ENCODE results near the gene CATSPER3. TPM values are rescaled to one million over a fixed set of nuclear protein-coding genes. Genes with fewer than 3 reads are reported as not detected.

CATSPER3 gene
- total RNA-seq, 1 experiment from 2014 or later = 0.40 TPM

DNA sequence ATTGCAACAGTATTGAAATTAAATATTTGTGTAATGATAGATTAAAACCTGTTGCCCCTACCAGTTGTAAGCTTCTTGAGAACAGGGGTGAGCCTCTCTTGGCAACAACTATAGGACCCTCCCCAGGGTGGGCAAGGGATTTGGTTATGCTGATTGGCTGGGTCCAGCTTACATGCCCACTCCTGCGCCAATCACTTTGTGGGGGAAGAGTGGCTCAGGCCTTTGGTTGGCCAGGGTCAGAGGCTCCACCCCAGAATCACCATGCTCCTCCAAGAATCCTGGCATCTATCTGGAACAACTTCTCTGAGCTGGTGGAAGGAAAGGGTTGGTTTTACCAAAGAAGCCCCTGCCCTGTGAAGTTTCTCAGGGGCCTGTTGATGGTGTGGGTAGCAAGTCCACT lies 74.9 kb downstream of the CATSPER3 start:
- intact Hi-C loops (cut with micrococcal nuclease) = no loop called here
- Histone ChIP-seq H3K4me2 (ENCODE audit: low read length) (no peak overlapping the region), H3K79me2 (ENCODE audit: low read length) (no peaks in the 10 kb centered on the region), H3K27me3 (ENCODE audit: low read length) (no peaks in the 10 kb centered on the region), H3F3A (ENCODE audit: low read length, unreplicated experiment) (no peaks in the 10 kb centered on the region), H3K9me3 (ENCODE audit: low read length) (no peaks in the 10 kb centered on the region), H3K36me3 (ENCODE audit: low read depth, low read length) (no peaks in the 10 kb centered on the region), H2AFZ (ENCODE audit: low read length) (no peak overlapping the region), H3K27ac (ENCODE audit: low read length) (no peak overlapping the region), H3K9me2 (replicated peaks; ENCODE audit: low read length) (no peaks in the 10 kb centered on the region), H3K9ac (ENCODE audit: low read length) (no peak overlapping the region), H3K4me3 (ENCODE audit: low read length) (no peak overlapping the region), H3K4me1 (ENCODE audit: insufficient read depth, low read length) (no peaks in the 10 kb centered on the region), H4K20me1 (ENCODE audit: low read length) (no peaks in the 10 kb centered on the region)
- BruUV-seq (replicated peaks) = no TSS peak
- CTCF ChIA-PET = no interaction called here
- DNase-seq = no peak
- POLR2A ChIA-PET (ENCODE audit: unreplicated experiment) = no interaction called here
- TF ChIP-seq CTCF (conservative IDR thresholded peaks at IDR 0.05; ENCODE audit: low read depth, low read length) = no peak
- no peak for TF ChIP-seq EZH2 (IDR thresholded peaks at IDR 0.05; ENCODE audit: low read length, unreplicated experiment)
- no peak for TF ChIP-seq EZH2phosphoT487 (IDR thresholded peaks at IDR 0.05; ENCODE audit: borderline replicate concordance, low read length)
- ATAC-seq = no peak

GRCh38 chr5:135045488-135045887 lies 77.8 kb downstream of the CATSPER3 start:
- BruUV-seq (replicated peaks) = no TSS peak
- H3K4me1 ChIP-seq (ENCODE audit: insufficient read depth, low read length) = no peaks in the 10 kb centered on the region
- H3K9me2 ChIP-seq (replicated peaks; ENCODE audit: low read length) = no peaks in the 10 kb centered on the region
- POLR2A ChIA-PET (ENCODE audit: unreplicated experiment) = no interaction called here
- H3K4me2 ChIP-seq (ENCODE audit: low read length) = no peak overlapping the region
- intact Hi-C loops (cut with micrococcal nuclease) = no loop called here
- TF ChIP-seq EZH2 (IDR thresholded peaks at IDR 0.05; ENCODE audit: low read length, unreplicated experiment) = no peak
- no peak for TF ChIP-seq CTCF (conservative IDR thresholded peaks at IDR 0.05; ENCODE audit: low read depth, low read length)
- TF ChIP-seq EZH2phosphoT487 (IDR thresholded peaks at IDR 0.05; ENCODE audit: borderline replicate concordance, low read length) = no peak
- H3K36me3 ChIP-seq (ENCODE audit: low read depth, low read length) = no peaks in the 10 kb centered on the region
- H3K9ac ChIP-seq (ENCODE audit: low read length) = no peak overlapping the region
- DNase-seq (no peak), ATAC-seq (no peak)
- H3F3A ChIP-seq (ENCODE audit: low read length, unreplicated experiment) = no peaks in the 10 kb centered on the region
- H3K27ac ChIP-seq (ENCODE audit: low read length) = no peak overlapping the region
- H4K20me1 ChIP-seq (ENCODE audit: low read length) = no peaks in the 10 kb centered on the region
- H3K79me2 ChIP-seq (ENCODE audit: low read length) = no peaks in the 10 kb centered on the region
- no peaks in the 10 kb centered on the region for H3K27me3 ChIP-seq (ENCODE audit: low read length)
- CTCF ChIA-PET = no interaction called here
- no peak overlapping the region for H3K4me3 ChIP-seq (ENCODE audit: low read length)
- no peaks in the 10 kb centered on the region for H3K9me3 ChIP-seq (ENCODE audit: low read length)
- H2AFZ ChIP-seq (ENCODE audit: low read length) = no peak overlapping the region

DNA sequence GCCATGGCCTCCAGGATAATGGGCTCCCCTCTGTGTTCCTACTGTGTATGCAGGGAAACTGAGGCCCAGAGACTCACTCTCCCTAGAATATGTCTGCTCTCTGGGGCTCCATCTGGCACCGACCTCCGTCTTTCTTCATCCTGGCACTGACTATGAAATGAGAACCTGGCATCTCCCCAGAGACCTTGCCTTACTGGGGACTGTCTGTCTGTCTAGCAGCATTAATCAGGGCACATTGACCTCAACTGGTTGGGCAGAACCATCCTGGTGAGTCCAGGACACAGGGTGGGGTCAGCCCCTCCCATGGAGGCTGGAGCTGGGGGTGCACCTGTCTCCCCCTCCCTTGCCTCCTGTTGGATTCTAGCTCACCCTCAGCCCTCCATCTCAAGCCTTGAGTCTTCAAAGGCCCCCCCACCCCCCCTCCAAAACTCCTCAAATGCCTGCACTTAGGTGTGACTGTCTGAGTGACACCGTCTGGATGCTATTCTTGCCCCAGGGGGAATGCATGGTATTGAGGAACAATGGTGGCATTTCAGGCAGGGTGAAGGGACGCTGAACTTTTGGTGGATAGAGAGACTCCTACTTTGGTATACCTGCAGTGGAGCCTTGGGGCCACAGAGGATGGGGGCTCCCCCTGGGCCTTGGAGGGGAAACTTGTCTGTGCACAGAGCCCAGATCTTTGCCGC lies 79.1 kb downstream of the CATSPER3 start:
- H4K20me1 ChIP-seq (ENCODE audit: low read length) = no peaks in the 10 kb centered on the region
- intact Hi-C loops (cut with micrococcal nuclease) = no loop called here
- no peak overlapping the region for H3K4me2 ChIP-seq (ENCODE audit: low read length)
- H3K4me1 ChIP-seq (ENCODE audit: insufficient read depth, low read length) = no peaks in the 10 kb centered on the region
- no peaks in the 10 kb centered on the region for H3K9me3 ChIP-seq (ENCODE audit: low read length)
- no peak overlapping the region for H3K4me3 ChIP-seq (ENCODE audit: low read length)
- CTCF ChIA-PET = no interaction called here
- no peak for DNase-seq
- TF ChIP-seq CTCF (conservative IDR thresholded peaks at IDR 0.05; ENCODE audit: low read depth, low read length) (no peak), EZH2phosphoT487 (IDR thresholded peaks at IDR 0.05; ENCODE audit: borderline replicate concordance, low read length) (no peak), EZH2 (IDR thresholded peaks at IDR 0.05; ENCODE audit: low read length, unreplicated experiment) (no peak)
- no peaks in the 10 kb centered on the region for H3K9me2 ChIP-seq (replicated peaks; ENCODE audit: low read length)
- BruUV-seq (replicated peaks) = no TSS peak
- H3K27me3 ChIP-seq (ENCODE audit: low read length) = no peaks in the 10 kb centered on the region
- no peaks in the 10 kb centered on the region for H3K79me2 ChIP-seq (ENCODE audit: low read length)
- H3K27ac ChIP-seq (ENCODE audit: low read length) = no peak overlapping the region
- no peaks in the 10 kb centered on the region for H3F3A ChIP-seq (ENCODE audit: low read length, unreplicated experiment)
- H2AFZ ChIP-seq (ENCODE audit: low read length) = no peak overlapping the region
- ATAC-seq = no peak
- H3K36me3 ChIP-seq (ENCODE audit: low read depth, low read length) = no peaks in the 10 kb centered on the region
- no peak overlapping the region for H3K9ac ChIP-seq (ENCODE audit: low read length)
- POLR2A ChIA-PET (ENCODE audit: unreplicated experiment) = no interaction called here

Data from PC-3 (cell line).